Measurements from ENCODE around the gene OR4D2. TPM values are rescaled to one million over a fixed set of nuclear protein-coding genes. Genes with fewer than 3 reads are reported as not detected.
A peak's percentile ranks its signal among the peaks of the same experiment; 100 is the strongest.

Gene OR4D2
- total and polyA plus RNA-seq, 2 experiments from 2014 or later = not detected

DNA sequence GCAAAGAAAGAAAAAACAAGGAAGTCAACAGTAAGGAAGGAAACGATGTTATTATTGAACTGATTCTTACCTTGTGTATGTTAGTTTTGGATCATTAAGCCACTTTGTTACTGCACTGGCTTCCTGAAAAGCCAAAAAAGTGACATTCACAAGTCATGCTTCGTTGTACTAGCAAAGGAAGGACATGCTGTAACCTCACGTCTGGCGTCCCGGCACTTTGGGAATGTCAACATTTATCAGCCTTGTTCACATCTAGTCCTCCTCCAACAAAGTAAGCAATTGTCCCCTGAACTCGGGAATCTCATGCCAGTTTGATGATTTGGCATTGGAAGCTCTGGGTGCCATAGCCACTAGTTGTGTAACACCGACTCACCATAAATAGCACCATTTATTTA, 53.0 kb downstream of the OR4D2 start:
- no peaks in the 10 kb centered on the region for H4K20me1 ChIP-seq (ENCODE audit: insufficient read depth, poor library complexity, severe bottlenecking)
- WGBS (ENCODE audit: low lambda C conversion rate, missing lambda C conversion rate) = 88% methylated on average over 7 of the region's 7 CpGs
- no peak overlapping the region for H3K27ac ChIP-seq
- TF ChIP-seq EZH2phosphoT487 (IDR thresholded peaks at IDR 0.05; ENCODE audit: low read depth, severe bottlenecking, unreplicated experiment) (no peak), EZH2 (IDR thresholded peaks at IDR 0.05; ENCODE audit: borderline replicate concordance) (no peak)
- TF ChIP-seq, protein P1, sequence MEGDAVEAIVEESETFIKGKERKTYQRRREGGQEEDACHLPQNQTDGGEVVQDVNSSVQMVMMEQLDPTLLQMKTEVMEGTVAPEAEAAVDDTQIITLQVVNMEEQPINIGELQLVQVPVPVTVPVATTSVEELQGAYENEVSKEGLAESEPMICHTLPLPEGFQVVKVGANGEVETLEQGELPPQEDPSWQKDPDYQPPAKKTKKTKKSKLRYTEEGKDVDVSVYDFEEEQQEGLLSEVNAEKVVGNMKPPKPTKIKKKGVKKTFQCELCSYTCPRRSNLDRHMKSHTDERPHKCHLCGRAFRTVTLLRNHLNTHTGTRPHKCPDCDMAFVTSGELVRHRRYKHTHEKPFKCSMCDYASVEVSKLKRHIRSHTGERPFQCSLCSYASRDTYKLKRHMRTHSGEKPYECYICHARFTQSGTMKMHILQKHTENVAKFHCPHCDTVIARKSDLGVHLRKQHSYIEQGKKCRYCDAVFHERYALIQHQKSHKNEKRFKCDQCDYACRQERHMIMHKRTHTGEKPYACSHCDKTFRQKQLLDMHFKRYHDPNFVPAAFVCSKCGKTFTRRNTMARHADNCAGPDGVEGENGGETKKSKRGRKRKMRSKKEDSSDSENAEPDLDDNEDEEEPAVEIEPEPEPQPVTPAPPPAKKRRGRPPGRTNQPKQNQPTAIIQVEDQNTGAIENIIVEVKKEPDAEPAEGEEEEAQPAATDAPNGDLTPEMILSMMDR (IDR thresholded peaks at IDR 0.05; ENCODE audit: poor library complexity) = no peak
- no peak for DNase-seq (ENCODE audit: low spot score)
- H3K36me3 ChIP-seq (replicated peaks; ENCODE audit: insufficient read depth, low read depth) = no peaks in the 10 kb centered on the region
- no peaks in the 10 kb centered on the region for H3K27me3 ChIP-seq
- H3K4me2 ChIP-seq = peak overlapping the region; percentile 76
- no peaks in the 10 kb centered on the region for H3K9me3 ChIP-seq (ENCODE audit: low read depth)
- peak overlapping the region; percentile 20 for H3K4me3 ChIP-seq
- H3K9me2 ChIP-seq (replicated peaks; ENCODE audit: insufficient read depth) = no peaks in the 10 kb centered on the region
- H3K79me2 ChIP-seq = no peaks in the 10 kb centered on the region
- no peaks in the 10 kb centered on the region for H3K4me1 ChIP-seq (ENCODE audit: insufficient read depth)
- peak overlapping the region; percentile 94 for H2AFZ ChIP-seq

Other genes starting within 250 kb of the OR4D2 start
- 9.3 and 11.6 TPM in 2 replicates for gene CUEDC1, start 211.6 kb upstream of the OR4D2 start, total RNA-seq
- 23.3 and 27.4 TPM in 2 replicates for gene CUEDC1, start 211.6 kb upstream of the OR4D2 start, polyA plus RNA-seq
- 56.0 and 57.3 TPM in 2 replicates for gene VEZF1, start 178.7 kb upstream of the OR4D2 start, total RNA-seq
- 19.1 and 20.9 TPM in 2 replicates for gene VEZF1, start 178.7 kb upstream of the OR4D2 start, polyA plus RNA-seq
- gene SRSF1, start 159.7 kb upstream of the OR4D2 start, total RNA-seq = 175 and 189 TPM in 2 replicates
- 98.3 and 107 TPM in 2 replicates for gene SRSF1, start 159.7 kb upstream of the OR4D2 start, polyA plus RNA-seq
- 19.0 and 23.2 TPM in 2 replicates for gene DYNLL2, start 83.6 kb upstream of the OR4D2 start, total RNA-seq
- 2.2 and 2.7 TPM in 2 replicates for gene DYNLL2, start 83.6 kb upstream of the OR4D2 start, polyA plus RNA-seq
- not detected in 2 replicates for gene OR4D1, start 18.6 kb upstream of the OR4D2 start, total RNA-seq
- not detected in 2 replicates for gene OR4D1, start 18.6 kb upstream of the OR4D2 start, polyA plus RNA-seq
- not detected in 2 replicates for gene EPX, start 25.7 kb downstream of the OR4D2 start, total RNA-seq
- not detected in 2 replicates for gene EPX, start 25.7 kb downstream of the OR4D2 start, polyA plus RNA-seq
- 10.5 and 14.2 TPM in 2 replicates for gene MKS1, start 52.3 kb downstream of the OR4D2 start, total RNA-seq
- gene MKS1, start 52.3 kb downstream of the OR4D2 start, polyA plus RNA-seq = 11.9 and 15.6 TPM in 2 replicates
- gene LPO, start 71.6 kb downstream of the OR4D2 start, total RNA-seq = 0.24 and 1.0 TPM in 2 replicates
- 0.29 TPM in 1 of 2 replicates, not detected in the other for gene LPO, start 71.6 kb downstream of the OR4D2 start, polyA plus RNA-seq
- gene MPO, start 114.0 kb downstream of the OR4D2 start, total RNA-seq = 0.13 TPM in 1 of 2 replicates, not detected in the other
- not detected in 2 replicates for gene MPO, start 114.0 kb downstream of the OR4D2 start, polyA plus RNA-seq
- gene TSPOAP1, start 161.8 kb downstream of the OR4D2 start, total RNA-seq = 10.0 and 15.4 TPM in 2 replicates
- 17.8 and 19.0 TPM in 2 replicates for gene TSPOAP1, start 161.8 kb downstream of the OR4D2 start, polyA plus RNA-seq
- 54.5 and 62.1 TPM in 2 replicates for gene SUPT4H1, start 185.2 kb downstream of the OR4D2 start, total RNA-seq
- gene SUPT4H1, start 185.2 kb downstream of the OR4D2 start, polyA plus RNA-seq = 91.3 and 108 TPM in 2 replicates

Measured in hepatocyte (in vitro differentiated cells).